GM21529 (cell line): Measurements from ENCODE around the gene ANGPTL7.

Source experiments
- ATAC-seq: cut with Tn5 transposase; IDR thresholded peaks from one replicate; pipeline ENCODE4 v1.9.1; 2021; ENCODE audit not compliant: unreplicated experiment

ANGPTL7 gene

GRCh38 chr1:11198851-11199594 lies 9.9 kb downstream of the ANGPTL7 start:
- ATAC-seq = no peak

GRCh38 chr1:11204396-11205190 lies 15.4 kb downstream of the ANGPTL7 start:
- ATAC-seq = no peak

- no peak for ATAC-seq
Measured at GRCh38 chr1:11207898-11208611, 18.9 kb downstream of the ANGPTL7 start.

- no peak for ATAC-seq
Measured at GRCh38 chr1:11211461-11211860, 22.3 kb downstream of the ANGPTL7 start.

GRCh38 chr1:11211925-11212587 lies 22.9 kb downstream of the ANGPTL7 start:
- no peak for ATAC-seq

- ATAC-seq = no peak
Measured at GRCh38 chr1:11214698-11215380, 25.7 kb downstream of the ANGPTL7 start.

- no peak for ATAC-seq
Measured at GRCh38 chr1:11215381-11216005, 26.3 kb downstream of the ANGPTL7 start.

- ATAC-seq = no peak
Measured at GRCh38 chr1:11216074-11216473, 26.9 kb downstream of the ANGPTL7 start.

GRCh38 chr1:11227106-11228077 lies 38.2 kb downstream of the ANGPTL7 start:
- ATAC-seq = peak; percentile 76

GRCh38 chr1:11229203-11229602 lies 40.0 kb downstream of the ANGPTL7 start:
- ATAC-seq = no peak

- no peak for ATAC-seq
Measured at GRCh38 chr1:11233208-11233607, 44.1 kb downstream of the ANGPTL7 start.

- ATAC-seq = no peak
Measured at GRCh38 chr1:11237356-11237755, 48.2 kb downstream of the ANGPTL7 start.

GRCh38 chr1:11238311-11238710 lies 49.2 kb downstream of the ANGPTL7 start:
- ATAC-seq = no peak

- ATAC-seq = no peak
Measured at GRCh38 chr1:11245248-11245647, 56.1 kb downstream of the ANGPTL7 start.
